Inflammatory macrophage treated with lipopolysaccharide for 4 hours (primary cell): ENCODE data around the gene NUDT2.
"Not testable (repeated sequence)": the region's sequence is repeated elsewhere in the genome, so short reads cannot be mapped to it uniquely, and the experiment has no call there.

ENCODE experiments used
- DNase-seq: peaks from one replicate; pipeline ENCODE4 v3.0.0-alpha.2; 2020

Gene NUDT2

GRCh38 chr9:34328987-34329832 lies at the start of gene NUDT2, which contains the start of gene KIF24:
Gene NUDT2, plus strand, starts transcription at chr9:34329569. Its CDS starts 9,471 bp downstream, at chr9:34339040.
Gene KIF24, minus strand, starts transcription at chr9:34329268. Its CDS starts 17,922 bp downstream, at chr9:34311346.
- DNase-seq: peak; percentile 100

GRCh38 chr9:34282096-34282495 lies 47.3 kb upstream of the NUDT2 start:
- no peak for DNase-seq

GRCh38 chr9:34289159-34289558 lies 40.2 kb upstream of the NUDT2 start:
- no peak for DNase-seq

- DNase-seq: peak; percentile 74
Observed at GRCh38 chr9:34291023-34291422, 38.3 kb upstream of the NUDT2 start.

- DNase-seq: no peak
Observed at GRCh38 chr9:34291423-34291822, 37.9 kb upstream of the NUDT2 start.

GRCh38 chr9:34292552-34292951 lies 36.8 kb upstream of the NUDT2 start:
- no peak for DNase-seq

- DNase-seq: not testable (repeated sequence)
Observed at GRCh38 chr9:34301064-34301463, 28.3 kb upstream of the NUDT2 start.

GRCh38 chr9:34308316-34308715 lies 21.1 kb upstream of the NUDT2 start:
- not testable (repeated sequence) for DNase-seq

- no peak for DNase-seq
Observed at GRCh38 chr9:34310215-34310614, 19.2 kb upstream of the NUDT2 start.

- DNase-seq: no peak
Observed at GRCh38 chr9:34311499-34312185, 17.7 kb upstream of the NUDT2 start.

GRCh38 chr9:34317436-34317835 lies 11.9 kb upstream of the NUDT2 start:
- no peak for DNase-seq

- DNase-seq: no peak
Observed at GRCh38 chr9:34318163-34318790, 11.1 kb upstream of the NUDT2 start.

- no peak for DNase-seq
Observed at GRCh38 chr9:34321451-34321850, 7.9 kb upstream of the NUDT2 start.

- no peak for DNase-seq
Observed at GRCh38 chr9:34322899-34323591, 6.3 kb upstream of the NUDT2 start.

GRCh38 chr9:34326690-34327089 lies 2.7 kb upstream of the NUDT2 start:
- DNase-seq: no peak

- DNase-seq: no peak
Observed at GRCh38 chr9:34328500-34328986, 826 bp upstream of the NUDT2 start.

- DNase-seq: peak; percentile 30
Observed at GRCh38 chr9:34331196-34331595, 1.8 kb downstream of the NUDT2 start.

- DNase-seq: peak; percentile 42
Observed at GRCh38 chr9:34332076-34332964, 3.0 kb downstream of the NUDT2 start.

GRCh38 chr9:34333836-34334235 lies 4.5 kb downstream of the NUDT2 start:
- DNase-seq: no peak

- no peak for DNase-seq
Observed at GRCh38 chr9:34334337-34334824, 5.0 kb downstream of the NUDT2 start.

GRCh38 chr9:34334916-34335315 lies 5.5 kb downstream of the NUDT2 start:
- peak; percentile 17 for DNase-seq

- DNase-seq: no peak
Observed at GRCh38 chr9:34335376-34335775, 6.0 kb downstream of the NUDT2 start.
